Measurements from ENCODE around the gene DCDC2. TPM values are rescaled to one million over a fixed set of nuclear protein-coding genes. Genes with fewer than 3 reads are reported as not detected.

DCDC2 gene
- total and polyA plus RNA-seq, 4 donors = 0.51 to 13.0 (median 2.0) TPM

- no peaks in the 10 kb centered on the region for H3K36me3 ChIP-seq (ENCODE audit: control insufficient read depth in 4 of 4, insufficient read depth in 3 of 4, low read depth in 1 of 4, low read length in 3 of 4)
- H3K27me3 ChIP-seq (ENCODE audit: control insufficient read depth in 4 of 4, insufficient read depth in 4 of 4, low read length in 3 of 4) = no peaks in the 10 kb centered on the region
- no peak for TF ChIP-seq FOXA2 (IDR thresholded peaks at IDR 0.05)
- TF ChIP-seq ZBTB33 (IDR thresholded peaks at IDR 0.05) = no peak
- no peak for TF ChIP-seq ATF3 (IDR thresholded peaks at IDR 0.05)
- TF ChIP-seq SP1 (IDR thresholded peaks at IDR 0.05) = no peak
- no peak for TF ChIP-seq MAX (IDR thresholded peaks at IDR 0.05)
- 72% methylated on average over 3 of the region's 3 CpGs for WGBS
- no peak overlapping the region for H3K4me3 ChIP-seq (ENCODE audit: low read depth in 1 of 3, low read length in 3 of 3)
- peaks cover 1 to 9% (median 7%) of the 10 kb centered on the region in 4 donors for H3K4me1 ChIP-seq (ENCODE audit: control insufficient read depth in 4 of 4, insufficient read depth in 4 of 4, low read length in 3 of 4)
- H3K9me3 ChIP-seq (ENCODE audit: control insufficient read depth in 4 of 4, low read length in 3 of 4) = peaks cover 0 to 3% (median 1%) of the 10 kb centered on the region in 4 donors
- H3K9ac ChIP-seq (ENCODE audit: low read depth in 1 of 2, low read length in 2 of 2) = no peak overlapping the region
- DNase-seq (ENCODE audit: low spot score) = no peak
- no peak overlapping the region for H3K27ac ChIP-seq (ENCODE audit: low read depth in 1 of 2, low read length in 2 of 2)
These were observed 17.9 kb downstream of the DCDC2 start for GRCh38 chr6:24339932-24340331.

- 91% methylated on average over 2 of the region's 2 CpGs for WGBS
- no peak for DNase-seq (ENCODE audit: low spot score)
- no peak overlapping the region for H3K9ac ChIP-seq (ENCODE audit: low read depth in 1 of 2, low read length in 2 of 2)
- H3K27me3 ChIP-seq (ENCODE audit: control insufficient read depth in 4 of 4, insufficient read depth in 4 of 4, low read length in 3 of 4) = no peaks in the 10 kb centered on the region
- no peak overlapping the region for H3K4me3 ChIP-seq (ENCODE audit: low read depth in 1 of 3, low read length in 3 of 3)
- H3K36me3 ChIP-seq (ENCODE audit: control insufficient read depth in 4 of 4, insufficient read depth in 3 of 4, low read depth in 1 of 4, low read length in 3 of 4) = no peaks in the 10 kb centered on the region
- H3K4me1 ChIP-seq (ENCODE audit: control insufficient read depth in 4 of 4, insufficient read depth in 4 of 4, low read length in 3 of 4) = no peaks in the 10 kb centered on the region
- H3K27ac ChIP-seq (ENCODE audit: low read depth in 1 of 2, low read length in 2 of 2) = no peak overlapping the region
- peaks cover 0 to 3% (median 0%) of the 10 kb centered on the region in 4 donors for H3K9me3 ChIP-seq (ENCODE audit: control insufficient read depth in 4 of 4, low read length in 3 of 4)
- TF ChIP-seq MAX (IDR thresholded peaks at IDR 0.05) (no peak), CTCF (IDR thresholded peaks at IDR 0.05; ENCODE audit: low read depth, low read length, missing input control) (no peak), ZBTB33 (IDR thresholded peaks at IDR 0.05) (no peak), HNF4A (conservative IDR thresholded peaks at IDR 0.05) (no peak), FOXA2 (IDR thresholded peaks at IDR 0.05) (no peak), TAF1 (conservative IDR thresholded peaks at IDR 0.05) (no peak), RXRA (IDR thresholded peaks at IDR 0.05) (no peak), EGR1 (IDR thresholded peaks at IDR 0.05; ENCODE audit: low read depth in 2 of 2) (no peak), REST (IDR thresholded peaks at IDR 0.05) (no peak), NR2F2 (IDR thresholded peaks at IDR 0.05) (no peak), ATF3 (IDR thresholded peaks at IDR 0.05) (no peak), HNF4G (IDR thresholded peaks at IDR 0.05) (no peak), JUND (IDR thresholded peaks at IDR 0.05) (no peak), YY1 (IDR thresholded peaks at IDR 0.05) (no peak), SP1 (IDR thresholded peaks at IDR 0.05) (no peak), GABPA (IDR thresholded peaks at IDR 0.05 in 1 of 2, conservative IDR thresholded peaks at IDR 0.05 in 1 of 2) (no peak), FOXA1 (IDR thresholded peaks at IDR 0.05) (no peak), RAD21 (IDR thresholded peaks at IDR 0.05) (no peak)
These were observed 23.6 kb downstream of the DCDC2 start for GRCh38 chr6:24334285-24334684.

Measured in liver (tissue), 9 donors.